Caki2 (cell line): ENCODE data around the gene MAGEB1. TPM values are rescaled to one million over a fixed set of nuclear protein-coding genes. Genes with fewer than 3 reads are reported as not detected.

Source experiments
- DNase-seq: peaks from one replicate; pipeline ENCODE4 v3.0.0-alpha.2; 2015; ENCODE audit warnings: low read depth
- in situ Hi-C: cut with HindIII; loops from 2 replicates; pipeline ENCODE4 v1.10.0; 2016; ENCODE audit warnings: low sequenced_read_pairs, low pct_unique_long_range_greater_than_20kb, mixed read lengths
- total RNA-seq: library from RNA; depleted of rRNA; stranded (reverse); fragments of >200 nt; shearing (Covaris generic); gene quantifications from 2 replicates; pipeline ENCODE4 v1.2.3, GENCODE V29; 2014; ENCODE audit warnings: low replicate concordance; rRNA removed

MAGEB1 gene
- total RNA-seq, 1 experiment from 2014 or later = not detected

DNA sequence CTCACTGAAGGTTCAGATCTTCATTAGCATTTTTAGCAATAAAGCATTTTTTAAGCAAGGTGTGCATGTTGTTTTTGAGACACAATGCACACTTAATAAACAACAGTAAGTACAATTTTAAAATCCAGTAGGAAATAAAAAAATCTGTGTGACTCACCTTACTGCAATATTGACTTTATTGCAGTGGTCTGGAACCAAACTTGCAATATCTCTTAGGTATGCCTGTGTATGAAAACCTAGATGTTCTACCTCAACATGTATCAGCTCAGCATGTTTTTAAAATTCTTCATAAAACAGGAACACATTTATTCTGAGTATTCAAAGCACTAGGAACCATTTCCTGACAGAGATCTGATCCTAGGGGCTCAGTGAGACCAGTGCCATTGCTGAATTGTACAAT lies 35.6 kb downstream of the MAGEB1 start:
- peak; percentile 61 for DNase-seq
- in situ Hi-C loops = no loop called here

- peak; percentile 91 for DNase-seq
- in situ Hi-C loops = no loop called here
These were observed 36.7 kb downstream of the MAGEB1 start for GRCh38 chrX:30283456-30284200.

GRCh38 chrX:30296408-30297254 lies 49.7 kb downstream of the MAGEB1 start:
- in situ Hi-C loops = no loop called here
- DNase-seq = no peak

- in situ Hi-C loops = no loop called here
These were observed 54.3 kb downstream of the MAGEB1 start for GRCh38 chrX:30301208-30301607.

More at GRCh38 chrX:30301208-30301607, 54.3 kb downstream of the MAGEB1 start:
- DNase-seq = no peak

Other genes with a start within 250 kb of the MAGEB1 start
- gene MAGEB2, start 31.6 kb upstream of the MAGEB1 start, total RNA-seq = not detected in 2 replicates
- not detected in 2 replicates for gene MAGEB3, start 16.5 kb upstream of the MAGEB1 start, total RNA-seq
- gene MAGEB4, start 5.1 kb upstream of the MAGEB1 start, total RNA-seq = not detected in 2 replicates
- 181 and 189 TPM in 2 replicates for gene NR0B1, start 62.2 kb downstream of the MAGEB1 start, total RNA-seq